GM12878 (cell line): ENCODE results near the gene TRMT1. TPM values are rescaled to one million over a fixed set of nuclear protein-coding genes. Genes with fewer than 3 reads are reported as not detected.

ENCODE experiments used
- ATAC-seq: fragments of 200-7000 bp; cut with Tn5 transposase; 3 replicates; pipeline ENCODE4 v1.9.1; 2020; ENCODE audit warnings: mild to moderate bottlenecking, moderate library complexity
- BruUV-seq: library from RNA; stranded (reverse); fragments of 400-500 nt; replicated peaks from 2 replicates; lab custom pipeline; 2021; lab: Mats Ljungman, UMichigan
- CTCF ChIA-PET: fragments of 300-600 bp; sonication (Branson Sonifier 250); formaldehyde crosslinking; extraction: SDS; loops from one replicate; lab custom pipeline; 2021; ENCODE audit warnings: inconsistent platforms; lab: Yijun Ruan, JAX
- POLR2A ChIA-PET: fragments of 350-600 bp; formaldehyde crosslinking; extraction: SDS; loops from one replicate; lab custom pipeline; 2021; ENCODE audit warnings: inconsistent platforms; lab: Charles Lee
- RAD21 ChIA-PET: fragments of 300-600 bp; sonication (Branson Sonifier 250); formaldehyde crosslinking; loops from one replicate; lab custom pipeline; 2023; ENCODE audit warnings: antibody characterized with exemption; ENCODE audit not compliant: unreplicated experiment; lab: Charles Lee
- SMC1A ChIA-PET: fragments of 300-600 bp; sonication (Branson Sonifier 250); formaldehyde crosslinking; loops from one replicate; lab custom pipeline; 2023; ENCODE audit not compliant: unreplicated experiment, uncharacterized antibody; lab: Charles Lee
- DNase-seq: peaks from one replicate; pipeline ENCODE4 v3.0.0-alpha.2; 2011; ENCODE audit warnings: low read depth, low spot score
- FAIRE-seq: peaks from 3 replicates; lab custom pipeline; 2011; peaks lifted over from hg19 to GRCh38; lab: Jason Lieb, UNC
- H2AFZ ChIP-seq: 2 replicates; pipeline ENCODE4 v1.6.0; 2011; ENCODE audit warnings: low read depth, low read length, control low read depth; ENCODE audit not compliant: control insufficient read depth
- H3K27ac ChIP-seq: 2 replicates; pipeline ENCODE4 v1.5.1; 2011; ENCODE audit warnings: control low read depth; ENCODE audit not compliant: control insufficient read depth, insufficient read depth
- H3K27me3 ChIP-seq, 2 experiments: replicated peaks in 1 of 2; 2 replicates each; pipeline versions ENCODE4 v1.6.0 to v1.6.1; 2011; ENCODE audit warnings: low read length in 1 of 2; ENCODE audit not compliant: control insufficient read depth in 2 of 2, insufficient read depth in 2 of 2
- H3K36me3 ChIP-seq, 2 experiments: 2 replicates each; pipeline ENCODE4 v1.5.1; 2011; ENCODE audit warnings: low read length in 1 of 2; ENCODE audit not compliant: control insufficient read depth in 2 of 2, insufficient read depth in 2 of 2
- H3K4me1 ChIP-seq: 2 replicates; pipeline ENCODE4 v1.6.1; 2011; ENCODE audit warnings: mild to moderate bottlenecking, low read length, moderate library complexity, mixed read lengths; ENCODE audit not compliant: control insufficient read depth, insufficient read depth
- H3K4me2 ChIP-seq: 2 replicates; pipeline ENCODE4 v1.6.0; 2011; ENCODE audit warnings: control low read depth; ENCODE audit not compliant: control insufficient read depth, insufficient read depth
- H3K4me3 ChIP-seq: fragments of 200-600 bp; sonication (generic); 2 replicates; pipeline ENCODE4 v1.5.1; 2016
- H3K79me2 ChIP-seq: 2 replicates; pipeline ENCODE4 v1.6.0; 2011; ENCODE audit warnings: low read length; ENCODE audit not compliant: control insufficient read depth, insufficient read depth
- H3K9ac ChIP-seq: 2 replicates; pipeline ENCODE4 v1.8.0; 2011; ENCODE audit warnings: low read length, control low read depth, mixed read lengths; ENCODE audit not compliant: control insufficient read depth, insufficient read depth
- H3K9me3 ChIP-seq: replicated peaks from 3 replicates; pipeline ENCODE4 v1.5.1; 2011; ENCODE audit warnings: mild to moderate bottlenecking, low read length; ENCODE audit not compliant: control insufficient read depth, insufficient read depth
- H4K20me1 ChIP-seq: 2 replicates; pipeline ENCODE4 v1.6.0; 2011; ENCODE audit not compliant: control insufficient read depth, insufficient read depth
- BRCA1 ChIP-seq: IDR thresholded peaks from 2 replicates; pipeline ENCODE4 v1.6.1; 2011; ENCODE audit warnings: low read depth, low read length, improper control_type of control experiment
- CBX3 ChIP-seq: fragments of 200-600 bp; sonication (generic); IDR thresholded peaks from 2 replicates; pipeline ENCODE4 v1.6.1; 2016; ENCODE audit warnings: low read depth, borderline replicate concordance
- ESRRA ChIP-seq: IDR thresholded peaks from 2 replicates; pipeline ENCODE4 v1.6.1; 2012; ENCODE audit warnings: mild to moderate bottlenecking, low read length, improper control_type of control experiment
- FOXM1 ChIP-seq: IDR thresholded peaks from 2 replicates; pipeline ENCODE4 v1.6.1; 2012; ENCODE audit warnings: low read depth, mild to moderate bottlenecking, inconsistent platforms, low read length, moderate library complexity
- HDGF ChIP-seq: fragments of 450-650 bp; IDR thresholded peaks from 2 replicates; pipeline ENCODE4 v1.6.1; 2016; ENCODE audit warnings: antibody characterized with exemption
- MTA3 ChIP-seq: IDR thresholded peaks from 2 replicates; pipeline ENCODE4 v1.6.1; 2012; ENCODE audit warnings: low read length, inconsistent platforms, borderline replicate concordance
- MXI1 ChIP-seq: fragments of 150-350 bp; IDR thresholded peaks from 2 replicates; pipeline ENCODE4 v1.6.1; 2011; ENCODE audit warnings: low read depth, mild to moderate bottlenecking, inconsistent platforms, low read length, improper control_type of control experiment
- NFIC ChIP-seq: IDR thresholded peaks from 2 replicates; pipeline ENCODE4 v1.6.1; 2012; ENCODE audit warnings: low read depth, mild to moderate bottlenecking, inconsistent platforms, low read length, moderate library complexity
- NFYB ChIP-seq: IDR thresholded peaks from 2 replicates; pipeline ENCODE4 v1.6.1; 2011; ENCODE audit warnings: low read depth, mild to moderate bottlenecking, low read length, improper control_type of control experiment, moderate library complexity; ENCODE audit not compliant: insufficient read depth
- PAX8 ChIP-seq: fragments of 450-650 bp; IDR thresholded peaks from 2 replicates; pipeline ENCODE4 v1.6.1; 2017; ENCODE audit warnings: mild to moderate bottlenecking, moderate library complexity
- RFX5 ChIP-seq: IDR thresholded peaks from 2 replicates; pipeline ENCODE4 v1.6.1; 2011; ENCODE audit warnings: low read depth, low read length, improper control_type of control experiment
- SIN3A ChIP-seq: IDR thresholded peaks from 2 replicates; pipeline ENCODE4 v1.6.1; 2012; ENCODE audit warnings: low read depth, low read length, improper control_type of control experiment
- SRF ChIP-seq, 2 experiments: IDR thresholded peaks; 2 replicates each; pipeline ENCODE4 v1.6.1; 2011; ENCODE audit warnings: low read depth in 2 of 2, low read length in 2 of 2, mild to moderate bottlenecking in 1 of 2, moderate library complexity in 1 of 2
- STAT3 ChIP-seq: IDR thresholded peaks from 2 replicates; pipeline ENCODE4 v1.6.1; 2011; ENCODE audit warnings: low read depth, low read length, improper control_type of control experiment
- TAF1 ChIP-seq: IDR thresholded peaks from 2 replicates; pipeline ENCODE4 v1.6.1; 2011; ENCODE audit warnings: mild to moderate bottlenecking, low read depth, low read length, borderline replicate concordance
- YBX1 ChIP-seq: fragments of 450-650 bp; IDR thresholded peaks from 2 replicates; pipeline ENCODE4 v1.6.1; 2016; ENCODE audit warnings: antibody characterized with exemption
- YY1 ChIP-seq: IDR thresholded peaks from 2 replicates; pipeline ENCODE4 v1.6.1; 2011; ENCODE audit warnings: low read depth, mild to moderate bottlenecking, low read length
- WGBS: methylation state at CpG from one replicate; pipeline ENCODE4 v1.1.6; 2016; ENCODE audit warnings: low lambda C conversion rate; ENCODE audit not compliant: insufficient replicate concordance, insufficient coverage; ENCODE audit errors: missing lambda C conversion rate; 5-methylcytosine and 5-hydroxymethylcytosine counted together
- in situ Hi-C: fragments of 300-500 bp; cut with MboI; formaldehyde crosslinking; loops from 9 replicates; pipeline ENCODE4 v1.14.3; 2018; ENCODE audit warnings: mixed read lengths
- intact Hi-C: fragments of 100-400 bp; cut with micrococcal nuclease; formaldehyde crosslinking; loops from one replicate; pipeline ENCODE4 v1.14.2; 2022; ENCODE audit not compliant: unreplicated experiment
- polyA plus RNA-seq, 11 experiments: library from polyadenylated mRNA; depleted of rRNA in 4 of 11; unstranded in 6 of 11; stranded (reverse) in 5 of 11; fragments of >200 nt; fragmentation: Nextera tagmentation in 4 of 11; fragmentation: Illumina TruSeq in 1 of 11; extraction: Ambion mirVana in 4 of 11; extraction: Trizol in 1 of 11; gene quantifications; 1 replicate in 1 of 11; 2 replicates in 10 of 11; pipeline versions ENCODE4 v1.2.1 to v1.2.3, GENCODE V29; 2011 to 2016; ENCODE audit warnings: inconsistent platforms in 2 of 11, missing spikeins in 2 of 11, low read depth in 1 of 11
- total RNA-seq, 4 experiments: library from RNA; depleted of rRNA in 3 of 4; stranded (reverse); fragments of >200 nt in 3 of 4; fragmentation: Illumina TruSeq in 1 of 4; extraction: Trizol in 1 of 4; gene quantifications; 2 replicates each; pipeline versions ENCODE4 v1.2.1 to v1.2.3, GENCODE V29; 2013 to 2021
- TF ChIP-seq, protein P1 (sequence below): fragments of 150-350 bp; IDR thresholded peaks from 2 replicates; pipeline ENCODE4 v1.6.1; 2016; ENCODE audit warnings: low read depth, low read length
- TF ChIP-seq, protein P2 (sequence below): IDR thresholded peaks from 2 replicates; pipeline ENCODE4 v1.6.1; 2011; ENCODE audit warnings: low read depth, low read length, improper control_type of control experiment, borderline replicate concordance
- TF ChIP-seq, protein P3 (sequence below): fragments of 450-650 bp; IDR thresholded peaks from 2 replicates; pipeline ENCODE4 v1.6.1; 2014; ENCODE audit warnings: mild to moderate bottlenecking

TRMT1 gene
- total and polyA plus RNA-seq, 10 of the 15 experiments (the other 5 are each of a cell fraction or from before 2014, with no cell fraction given) = 3.4 to 68.8 (median 34.8) TPM

DNA sequence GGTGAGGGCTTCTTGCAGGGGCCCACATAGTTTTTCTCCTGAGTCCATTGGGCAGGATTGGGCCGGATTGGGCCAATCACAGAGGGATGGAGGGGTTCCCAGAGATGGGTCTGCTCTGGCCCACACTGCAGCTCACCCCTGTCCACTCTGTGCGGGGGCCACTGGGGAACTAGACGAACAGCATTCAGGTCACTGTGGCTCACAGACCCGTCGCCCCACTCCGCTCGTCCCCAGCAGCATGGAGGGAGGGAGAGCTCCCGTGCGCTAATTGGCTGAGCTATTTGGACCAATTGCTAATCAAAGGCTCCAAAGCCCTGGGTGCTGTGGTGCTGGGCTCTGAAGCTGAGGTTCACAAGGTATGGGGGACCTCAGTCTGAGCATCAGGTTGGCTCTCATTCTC, 12.8 kb upstream of the TRMT1 start:
- intact Hi-C loops (no loop called here), in situ Hi-C loops (no loop called here)
- H3K27ac ChIP-seq = no peak overlapping the region
- DNase-seq = no peak
- ATAC-seq = no peak
- CTCF ChIA-PET = interaction anchor here (1.5 kb wide), 1 partner anchor 68 kb away, joined by 3 read pairs; no protein-coding TSS in a partner anchor
- peaks cover 17% of the 10 kb centered on the region for H3K79me2 ChIP-seq
- RAD21 ChIA-PET = interaction anchor here (0.8 kb wide), 1 partner anchor 85 kb away, joined by 5 read pairs; no protein-coding TSS in a partner anchor
- no peak overlapping the region for H2AFZ ChIP-seq
- H3K9ac ChIP-seq = no peak overlapping the region
- H3K4me2 ChIP-seq = no peak overlapping the region
- no TSS peak for BruUV-seq
- H4K20me1 ChIP-seq = peaks cover 7% of the 10 kb centered on the region
- FAIRE-seq = no peak
- H3K9me3 ChIP-seq = no peaks in the 10 kb centered on the region
- no peaks in the 10 kb centered on the region for H3K27me3 ChIP-seq
- POLR2A ChIA-PET = interaction anchor here (1.0 kb wide), 1 partner anchor 9 kb away, joined by 3 read pairs; no protein-coding TSS in a partner anchor
- no peak overlapping the region for H3K4me3 ChIP-seq
- H3K36me3 ChIP-seq = peaks cover 0 to 3% of the 10 kb centered on the region in 2 experiments
- SMC1A ChIA-PET = no interaction called here
- H3K4me1 ChIP-seq = no peaks in the 10 kb centered on the region
- 91% methylated on average over 9 of the region's 9 CpGs for WGBS
- TF ChIP-seq YBX1 (no peak), NFIC (no peak), STAT3 (no peak), SIN3A (no peak), TAF1 (no peak), HDGF (no peak), SRF (IDR thresholded peaks at IDR 0.05; ENCODE audit: low read depth in 2 of 2, low read length in 2 of 2) (no peak), PAX8 (no peak), CBX3 (no peak), RFX5 (no peak), FOXM1 (no peak), BRCA1 (no peak), NFYB (no peak), ESRRA (no peak), MXI1 (no peak), MTA3 (no peak), YY1 (no peak)
- TF ChIP-seq, protein P1, sequence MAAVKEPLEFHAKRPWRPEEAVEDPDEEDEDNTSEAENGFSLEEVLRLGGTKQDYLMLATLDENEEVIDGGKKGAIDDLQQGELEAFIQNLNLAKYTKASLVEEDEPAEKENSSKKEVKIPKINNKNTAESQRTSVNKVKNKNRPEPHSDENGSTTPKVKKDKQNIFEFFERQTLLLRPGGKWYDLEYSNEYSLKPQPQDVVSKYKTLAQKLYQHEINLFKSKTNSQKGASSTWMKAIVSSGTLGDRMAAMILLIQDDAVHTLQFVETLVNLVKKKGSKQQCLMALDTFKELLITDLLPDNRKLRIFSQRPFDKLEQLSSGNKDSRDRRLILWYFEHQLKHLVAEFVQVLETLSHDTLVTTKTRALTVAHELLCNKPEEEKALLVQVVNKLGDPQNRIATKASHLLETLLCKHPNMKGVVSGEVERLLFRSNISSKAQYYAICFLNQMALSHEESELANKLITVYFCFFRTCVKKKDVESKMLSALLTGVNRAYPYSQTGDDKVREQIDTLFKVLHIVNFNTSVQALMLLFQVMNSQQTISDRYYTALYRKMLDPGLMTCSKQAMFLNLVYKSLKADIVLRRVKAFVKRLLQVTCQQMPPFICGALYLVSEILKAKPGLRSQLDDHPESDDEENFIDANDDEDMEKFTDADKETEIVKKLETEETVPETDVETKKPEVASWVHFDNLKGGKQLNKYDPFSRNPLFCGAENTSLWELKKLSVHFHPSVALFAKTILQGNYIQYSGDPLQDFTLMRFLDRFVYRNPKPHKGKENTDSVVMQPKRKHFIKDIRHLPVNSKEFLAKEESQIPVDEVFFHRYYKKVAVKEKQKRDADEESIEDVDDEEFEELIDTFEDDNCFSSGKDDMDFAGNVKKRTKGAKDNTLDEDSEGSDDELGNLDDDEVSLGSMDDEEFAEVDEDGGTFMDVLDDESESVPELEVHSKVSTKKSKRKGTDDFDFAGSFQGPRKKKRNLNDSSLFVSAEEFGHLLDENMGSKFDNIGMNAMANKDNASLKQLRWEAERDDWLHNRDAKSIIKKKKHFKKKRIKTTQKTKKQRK = no peak
- TF ChIP-seq, protein P2, sequence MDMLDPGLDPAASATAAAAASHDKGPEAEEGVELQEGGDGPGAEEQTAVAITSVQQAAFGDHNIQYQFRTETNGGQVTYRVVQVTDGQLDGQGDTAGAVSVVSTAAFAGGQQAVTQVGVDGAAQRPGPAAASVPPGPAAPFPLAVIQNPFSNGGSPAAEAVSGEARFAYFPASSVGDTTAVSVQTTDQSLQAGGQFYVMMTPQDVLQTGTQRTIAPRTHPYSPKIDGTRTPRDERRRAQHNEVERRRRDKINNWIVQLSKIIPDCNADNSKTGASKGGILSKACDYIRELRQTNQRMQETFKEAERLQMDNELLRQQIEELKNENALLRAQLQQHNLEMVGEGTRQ = no peak
- TF ChIP-seq, protein P3, sequence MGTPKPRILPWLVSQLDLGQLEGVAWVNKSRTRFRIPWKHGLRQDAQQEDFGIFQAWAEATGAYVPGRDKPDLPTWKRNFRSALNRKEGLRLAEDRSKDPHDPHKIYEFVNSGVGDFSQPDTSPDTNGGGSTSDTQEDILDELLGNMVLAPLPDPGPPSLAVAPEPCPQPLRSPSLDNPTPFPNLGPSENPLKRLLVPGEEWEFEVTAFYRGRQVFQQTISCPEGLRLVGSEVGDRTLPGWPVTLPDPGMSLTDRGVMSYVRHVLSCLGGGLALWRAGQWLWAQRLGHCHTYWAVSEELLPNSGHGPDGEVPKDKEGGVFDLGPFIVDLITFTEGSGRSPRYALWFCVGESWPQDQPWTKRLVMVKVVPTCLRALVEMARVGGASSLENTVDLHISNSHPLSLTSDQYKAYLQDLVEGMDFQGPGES = no peak
